Retina (tissue), 1 donor: ENCODE data around the gene PXMP2.
"Not testable (repeated sequence)": the region's sequence is repeated elsewhere in the genome, so short reads cannot be mapped to it uniquely, and the experiment has no call there.

Experiments used
- DNase-seq: peaks from one replicate; pipeline ENCODE4 v3.0.0-alpha.2; 2016

Gene PXMP2

DNA sequence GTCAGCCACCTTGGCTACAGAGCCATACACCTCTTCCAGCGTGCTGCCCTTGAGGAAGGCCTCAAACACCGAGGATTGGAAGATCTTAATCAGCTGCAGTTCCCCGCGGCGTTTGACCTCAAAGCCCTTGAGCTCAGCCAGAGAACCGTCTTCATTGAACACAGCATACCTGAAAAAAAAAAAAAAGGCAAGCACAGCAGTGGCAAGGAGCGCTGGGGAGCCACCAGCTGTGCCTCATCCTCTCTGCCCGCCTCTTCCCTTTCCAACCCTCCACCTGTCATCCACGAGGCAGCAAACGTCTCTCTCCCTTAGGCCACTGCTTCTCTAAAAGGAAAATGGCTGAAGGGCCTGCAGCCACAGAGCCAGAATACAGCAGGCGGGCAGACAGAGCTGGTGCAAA, 26.4 kb upstream of the PXMP2 start:
- DNase-seq = no peak

DNA sequence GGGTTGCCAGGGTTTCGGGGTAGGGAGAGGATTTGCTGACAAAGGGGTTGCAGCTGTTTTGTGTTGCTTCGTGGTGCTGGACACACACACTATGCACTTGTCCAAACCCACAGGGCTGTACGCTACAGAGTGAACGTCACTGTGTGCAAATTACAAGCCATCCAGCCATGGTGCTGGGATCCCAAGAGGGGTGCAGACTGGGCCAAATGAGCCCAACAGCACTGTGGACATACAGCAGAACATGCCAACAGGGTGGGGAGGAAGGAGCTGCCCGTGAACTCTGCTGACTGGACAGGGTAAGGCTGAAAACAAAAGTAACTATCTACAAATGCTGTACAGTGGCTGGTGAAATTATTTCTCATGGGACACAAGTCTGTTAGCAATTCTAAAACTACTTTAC, 25.4 kb upstream of the PXMP2 start:
- no peak for DNase-seq

DNA sequence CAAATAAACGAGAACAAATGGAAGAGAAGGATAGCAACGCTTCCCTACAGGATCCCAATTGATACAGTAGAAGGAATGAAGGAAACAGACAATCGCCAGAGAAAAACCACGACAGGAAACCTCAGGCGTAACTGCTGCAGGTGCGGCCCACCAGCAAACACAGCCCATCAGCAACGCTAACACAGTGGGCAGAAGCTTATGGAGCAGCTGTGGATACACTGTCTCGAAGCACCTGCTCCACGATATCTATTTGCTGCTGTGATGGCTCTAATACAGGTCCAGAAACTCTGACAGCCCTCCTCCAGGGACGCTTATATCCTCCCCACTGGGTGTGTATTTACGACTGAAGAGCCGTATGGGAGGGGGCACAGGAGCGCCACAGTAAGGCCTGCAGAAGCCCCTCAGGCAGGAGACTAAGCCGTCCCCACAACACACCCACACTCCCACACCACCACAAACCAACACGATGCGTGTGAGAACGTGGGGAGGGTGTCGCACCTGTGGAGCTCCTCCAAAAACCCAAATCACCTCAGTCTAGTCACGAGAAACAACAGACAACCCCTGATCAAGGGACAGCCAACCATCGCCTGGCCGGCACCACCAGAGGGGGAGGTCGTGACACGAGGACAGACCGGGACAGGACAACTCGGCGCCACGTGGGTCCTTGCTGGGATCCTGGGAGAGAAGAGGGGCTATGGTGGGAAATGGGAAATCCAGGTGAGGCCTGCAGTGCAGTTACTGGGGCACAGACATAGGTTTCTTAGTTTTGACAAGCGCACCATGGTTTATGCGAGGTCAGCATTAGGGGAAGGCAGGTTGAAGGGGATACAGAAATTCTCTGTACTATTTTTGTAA, 24.3 kb upstream of the PXMP2 start:
- no peak for DNase-seq

DNA sequence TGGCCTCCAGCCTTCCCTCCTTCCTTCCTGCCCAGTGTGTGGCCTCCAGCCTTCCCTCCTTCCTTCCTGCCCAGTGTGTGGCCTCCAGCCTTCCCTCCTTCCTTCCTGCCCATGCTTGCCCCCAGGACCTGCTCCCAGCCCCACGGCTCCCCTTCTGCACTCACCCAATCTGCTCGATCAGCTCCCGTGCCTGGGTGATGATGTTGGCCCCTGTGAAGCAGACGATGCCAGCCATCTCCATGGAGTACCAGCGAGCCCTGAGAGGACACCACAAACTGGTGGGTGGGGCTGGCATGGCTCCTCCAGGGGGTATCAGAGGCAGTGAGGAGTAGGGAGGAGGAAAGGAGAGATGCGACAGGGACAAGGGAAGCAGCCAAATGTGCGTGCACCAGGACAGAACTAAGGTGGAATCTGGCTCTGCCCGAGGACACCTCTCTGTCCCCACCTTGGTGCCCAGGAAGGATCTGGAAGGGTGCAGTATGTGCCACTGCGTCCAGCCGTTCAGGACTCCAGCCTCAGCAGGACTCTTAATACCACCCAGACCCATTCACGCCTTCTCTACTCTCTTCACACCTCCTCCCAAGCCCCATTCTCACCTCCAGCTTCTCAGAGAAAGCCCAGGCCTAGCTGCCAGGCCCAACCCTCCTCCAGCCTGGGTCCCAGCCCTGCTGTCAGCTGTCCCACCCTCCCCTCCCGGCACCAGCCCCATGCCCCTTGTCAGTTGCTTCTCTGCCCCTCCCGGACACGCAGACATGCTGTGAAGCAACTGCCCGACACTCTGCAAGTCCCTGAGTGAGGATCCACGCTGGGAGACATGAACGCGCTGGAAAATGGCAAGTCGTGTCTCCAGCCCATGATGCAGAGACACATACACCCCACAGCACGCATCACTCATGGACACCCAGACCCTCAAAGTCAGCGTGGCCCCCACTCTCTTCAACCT, 22.9 kb upstream of the PXMP2 start:
- no peak for DNase-seq

DNA sequence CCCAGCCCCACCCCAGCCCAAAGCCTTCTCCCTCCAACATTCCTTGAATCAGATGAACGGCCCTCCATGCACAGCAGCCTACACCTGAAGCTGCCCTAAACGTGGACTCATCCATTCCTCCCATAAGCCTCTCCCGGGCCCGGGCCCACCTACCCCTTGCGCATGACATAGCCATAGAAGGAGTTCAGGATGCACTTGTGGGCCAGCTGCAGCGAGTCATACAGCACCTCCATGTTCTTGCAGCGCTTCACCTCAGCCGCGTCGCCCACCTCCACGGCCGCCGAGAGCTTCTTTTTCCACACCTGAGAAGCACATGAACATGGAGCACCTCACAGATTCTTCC, 22.3 kb upstream of the PXMP2 start:
- no peak for DNase-seq

DNA sequence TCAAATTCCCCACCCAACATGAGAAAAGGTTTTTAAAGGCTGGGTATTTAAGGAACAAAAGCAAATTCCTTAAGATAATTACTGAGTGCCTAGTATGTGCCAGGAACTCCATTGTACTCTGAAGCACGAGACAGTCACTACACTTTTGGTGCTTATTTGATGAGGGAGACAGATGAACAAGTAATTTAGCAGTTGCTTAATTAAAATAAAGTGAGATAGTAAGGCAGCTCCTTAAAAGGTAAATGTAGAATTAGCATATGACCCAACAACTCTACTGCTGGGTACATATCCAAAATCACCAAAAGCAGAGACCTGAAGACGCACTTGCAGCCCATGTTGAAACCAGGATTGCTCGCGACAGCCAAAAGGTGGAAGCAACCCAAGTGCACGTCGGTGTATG, 21.6 kb upstream of the PXMP2 start:
- DNase-seq = no peak

DNA sequence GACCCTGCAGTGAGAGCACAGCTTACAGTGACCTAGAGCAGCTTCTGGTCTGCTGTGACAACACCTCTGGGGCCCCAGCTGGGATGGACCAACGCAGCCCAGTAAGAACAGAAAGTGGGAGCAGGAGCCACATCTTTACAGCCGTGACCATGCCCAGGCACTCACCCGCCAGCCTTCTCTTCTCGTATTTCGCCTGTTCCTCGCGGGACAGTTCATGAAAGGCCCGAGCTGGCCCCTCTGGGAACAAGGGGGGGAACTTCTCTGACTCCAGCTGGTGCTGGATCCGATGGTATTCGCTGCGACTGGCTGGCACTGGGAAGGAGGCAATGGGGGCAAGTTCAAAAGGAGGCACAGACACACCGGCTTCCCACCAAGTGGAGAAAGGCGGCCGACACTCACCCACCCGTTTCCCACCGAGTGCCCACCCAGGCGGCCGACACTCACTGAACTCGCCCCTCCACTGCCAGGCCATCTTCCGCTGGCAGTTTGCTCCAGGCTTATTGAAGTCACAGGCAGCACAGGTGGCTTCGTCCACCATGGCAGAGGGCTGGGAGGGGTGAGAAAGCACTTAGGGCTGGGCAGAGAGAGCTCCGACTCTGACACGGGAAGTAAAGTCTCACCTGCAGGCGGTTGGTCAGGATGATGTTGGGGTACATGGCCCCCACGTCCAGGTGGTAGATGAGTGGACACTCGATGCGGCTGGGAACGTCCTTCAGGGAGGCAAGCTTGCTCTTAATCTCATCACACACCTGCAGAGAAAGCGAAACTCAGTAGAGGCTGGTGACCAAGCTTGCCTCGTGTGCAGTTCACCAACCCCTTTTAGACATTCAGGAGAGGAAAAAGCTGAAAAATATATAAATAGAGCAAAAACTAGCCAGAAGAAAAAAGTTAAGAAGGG, 18.9 kb upstream of the PXMP2 start:
- no peak for DNase-seq

DNA sequence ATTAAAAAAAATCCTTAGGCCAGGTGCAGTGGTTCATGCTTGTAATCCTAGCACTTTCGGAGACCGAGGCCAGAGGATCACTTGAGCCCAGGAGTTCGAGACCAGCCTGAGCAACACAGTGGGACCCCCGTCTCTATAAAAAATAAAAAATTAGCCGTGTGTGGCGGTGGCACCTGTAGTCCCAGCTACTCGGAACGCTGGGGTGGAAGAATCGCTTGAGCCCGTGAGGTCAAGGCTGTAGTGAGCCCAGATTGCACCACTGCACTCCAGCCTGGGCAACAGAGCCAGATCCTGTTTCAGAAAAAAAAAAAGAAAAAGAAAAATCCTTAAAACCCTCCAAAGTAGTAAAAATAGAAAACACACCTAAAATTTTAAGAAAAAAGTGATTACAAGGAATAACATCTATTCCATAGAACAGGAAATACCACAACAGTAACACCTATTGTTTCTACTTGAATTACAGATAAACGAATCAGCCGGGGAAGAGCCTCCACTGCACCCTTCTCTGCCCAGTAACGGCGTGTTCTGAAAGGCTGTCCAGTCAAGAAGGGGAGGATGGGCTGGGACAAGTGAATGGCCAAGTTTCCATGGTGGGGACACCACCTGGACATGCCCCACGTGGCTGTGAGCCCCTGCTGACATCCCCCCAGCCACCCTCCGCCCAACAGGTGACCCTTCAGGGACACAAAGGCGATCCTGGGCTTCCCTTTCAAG, 18.1 kb upstream of the PXMP2 start:
- DNase-seq = no peak

DNA sequence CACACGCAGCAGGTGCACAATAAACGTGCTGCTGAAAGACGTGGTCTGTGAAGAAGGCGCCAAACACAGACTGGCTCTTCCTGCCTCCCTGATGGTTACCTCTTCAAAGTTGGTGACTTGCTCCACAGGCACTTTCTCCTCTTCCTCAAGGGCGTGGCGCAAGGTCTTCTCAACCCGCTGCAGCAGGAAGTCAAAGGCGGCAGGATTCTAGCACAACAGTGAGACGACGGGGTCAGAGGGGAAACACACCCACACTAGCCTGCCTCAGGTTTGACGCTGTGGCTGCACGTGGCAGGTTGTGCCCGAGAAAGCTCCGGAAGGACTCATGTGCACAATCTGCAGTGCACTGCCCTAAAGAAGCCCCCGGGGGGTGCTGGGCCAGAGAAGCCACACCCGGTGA, 15.3 kb upstream of the PXMP2 start:
- no peak for DNase-seq

DNA sequence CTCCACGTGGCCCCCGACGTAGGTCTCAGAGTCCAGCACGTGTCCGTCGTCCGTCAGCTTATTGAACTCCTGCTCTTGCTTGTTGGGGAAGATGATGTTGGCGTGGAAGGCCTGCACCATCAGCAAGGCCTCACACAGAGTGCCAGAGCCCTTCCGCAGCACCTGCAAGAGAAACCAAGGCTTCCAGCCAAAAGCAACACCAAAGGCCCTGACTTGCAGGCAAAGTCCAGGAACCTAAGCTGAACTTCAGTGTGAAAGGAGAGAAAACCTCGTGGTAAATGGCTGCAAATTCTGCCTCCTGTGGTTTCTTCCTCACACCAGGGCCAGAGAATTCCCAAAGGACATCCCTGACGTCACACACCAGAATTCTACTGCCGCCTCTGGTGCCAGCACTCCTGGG, 14.7 kb upstream of the PXMP2 start:
- DNase-seq = no peak

DNA sequence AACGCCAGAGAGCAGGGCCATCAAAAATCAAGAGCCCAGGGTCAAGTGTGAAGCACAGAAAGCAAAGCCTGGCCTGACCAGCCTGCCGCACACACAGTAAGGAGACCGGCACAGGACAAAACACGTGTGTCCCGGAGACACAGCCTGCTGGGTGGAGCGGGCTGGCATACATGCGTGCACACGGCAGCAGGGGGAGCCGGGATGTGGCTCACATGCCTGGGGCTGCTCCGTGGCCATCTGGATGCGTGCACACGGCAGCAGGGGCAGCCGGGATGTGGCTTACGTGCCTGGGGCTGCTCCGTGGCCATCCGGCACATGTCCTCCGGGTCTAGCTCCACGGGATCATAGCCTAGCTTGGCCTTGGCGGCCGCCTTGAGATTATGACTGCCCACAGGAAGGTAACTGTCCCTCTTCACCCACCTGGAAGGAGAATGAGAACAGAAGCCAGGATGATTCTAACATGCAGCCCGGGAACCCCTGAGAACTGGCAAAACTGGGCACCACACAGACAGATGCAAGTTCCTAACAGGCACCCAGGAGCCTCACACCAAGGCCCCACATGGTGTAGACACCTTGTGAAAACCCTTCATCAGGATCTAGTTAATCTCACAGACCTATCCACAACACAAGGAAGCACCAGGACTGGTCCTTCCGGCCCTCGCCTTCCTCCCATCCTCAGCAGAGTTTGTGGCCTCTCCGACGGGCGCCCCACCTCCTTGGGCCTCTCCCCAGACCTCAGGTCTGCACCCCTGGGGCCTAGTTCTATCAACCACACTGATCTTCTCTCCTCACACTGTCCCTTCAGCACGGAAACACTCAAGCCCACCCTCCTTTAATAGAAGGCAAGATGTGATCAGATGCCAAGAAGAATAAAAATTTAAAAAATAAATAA, 13.9 kb upstream of the PXMP2 start:
- no peak for DNase-seq

DNA sequence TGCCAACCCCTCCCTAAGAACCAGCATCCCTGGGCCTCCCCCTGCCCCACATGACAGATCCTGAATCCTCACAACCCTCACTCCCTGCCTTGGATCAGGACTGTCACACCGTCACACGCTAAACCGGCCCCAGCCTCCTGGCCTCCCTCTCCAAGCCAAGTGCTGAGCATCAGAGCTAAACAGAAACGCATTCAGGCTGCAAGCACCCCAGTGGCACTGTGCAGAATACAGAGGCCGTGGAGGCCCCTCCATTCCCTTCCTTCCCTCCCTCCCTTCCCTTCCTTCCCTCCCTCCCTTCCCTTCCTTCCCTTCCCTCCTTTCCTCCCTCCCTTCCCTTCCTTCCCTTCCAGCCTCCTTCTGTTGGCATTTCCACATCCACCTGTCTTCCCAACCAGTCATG, 12.8 kb upstream of the PXMP2 start:
- no peak for DNase-seq

DNA sequence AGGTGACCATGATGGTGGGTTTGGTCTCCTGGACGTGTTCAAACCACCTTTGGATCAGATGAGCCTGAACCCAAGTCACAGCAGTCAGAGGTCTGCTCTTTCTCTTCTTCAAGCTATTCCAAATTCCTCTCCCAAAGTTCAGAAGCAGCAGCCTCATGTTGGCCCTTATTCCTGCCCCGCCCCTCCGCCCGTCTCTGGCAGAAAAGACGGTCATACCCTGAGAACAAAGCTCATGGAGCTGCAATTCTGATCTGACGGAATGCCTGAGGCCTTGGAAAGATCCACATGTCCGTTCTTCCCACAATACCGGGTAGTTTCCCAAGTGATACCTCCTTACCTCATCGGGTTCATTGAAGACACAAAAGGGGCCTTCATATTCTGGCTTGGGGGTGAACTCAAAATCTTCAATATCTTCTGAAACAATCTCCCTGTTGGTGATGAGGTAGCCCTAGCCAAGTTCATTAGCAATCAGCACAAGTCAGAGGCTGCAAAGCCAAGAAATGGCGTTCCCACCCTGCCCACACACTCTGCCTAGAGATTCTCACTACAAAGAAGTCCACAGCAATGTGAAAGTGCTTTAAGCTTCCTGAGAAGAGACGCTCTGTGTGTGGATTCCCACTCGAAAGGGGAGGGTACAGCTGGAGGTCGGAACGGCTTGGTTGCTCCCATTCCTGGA, 11.5 kb upstream of the PXMP2 start:
- DNase-seq = no peak

DNA sequence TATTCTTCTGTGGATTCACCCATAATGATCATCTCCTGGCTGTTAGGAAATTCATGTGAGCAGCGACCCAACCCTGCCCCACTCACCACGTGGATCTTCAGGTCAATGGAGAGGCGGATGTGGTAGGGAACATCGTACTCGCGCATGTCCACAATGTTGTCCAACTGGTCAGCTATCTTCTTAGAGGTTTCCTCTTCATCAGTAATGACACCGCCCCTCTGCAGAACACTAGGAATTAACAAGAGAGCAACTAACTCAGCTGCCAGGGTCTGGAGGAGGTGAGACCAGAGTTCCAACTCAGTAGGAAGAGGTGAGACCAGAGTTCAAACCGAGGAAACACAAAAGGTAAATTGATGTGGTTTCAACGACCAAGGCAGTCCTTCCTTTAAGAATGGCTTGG, 9.9 kb upstream of the PXMP2 start:
- no peak for DNase-seq

DNA sequence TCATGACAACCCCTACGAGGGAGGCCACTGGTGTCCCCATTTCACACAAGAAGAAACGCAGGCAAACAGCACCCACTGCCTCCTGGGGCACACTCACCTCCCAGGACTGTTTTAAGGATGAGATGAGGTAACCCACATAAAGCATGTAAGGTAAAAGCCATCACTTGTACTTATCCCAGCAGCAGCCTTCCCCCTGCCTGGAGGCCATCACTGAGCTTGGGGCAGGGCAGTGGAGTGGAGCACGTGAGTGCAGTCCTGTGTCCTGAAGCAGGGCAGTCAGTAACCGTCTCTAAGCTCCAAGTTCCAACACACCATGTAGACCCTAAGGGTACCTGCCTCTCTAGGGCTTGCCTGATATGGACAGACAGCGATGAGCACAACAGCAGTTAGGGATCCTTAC, 2.0 kb upstream of the PXMP2 start:
- no peak for DNase-seq

DNA sequence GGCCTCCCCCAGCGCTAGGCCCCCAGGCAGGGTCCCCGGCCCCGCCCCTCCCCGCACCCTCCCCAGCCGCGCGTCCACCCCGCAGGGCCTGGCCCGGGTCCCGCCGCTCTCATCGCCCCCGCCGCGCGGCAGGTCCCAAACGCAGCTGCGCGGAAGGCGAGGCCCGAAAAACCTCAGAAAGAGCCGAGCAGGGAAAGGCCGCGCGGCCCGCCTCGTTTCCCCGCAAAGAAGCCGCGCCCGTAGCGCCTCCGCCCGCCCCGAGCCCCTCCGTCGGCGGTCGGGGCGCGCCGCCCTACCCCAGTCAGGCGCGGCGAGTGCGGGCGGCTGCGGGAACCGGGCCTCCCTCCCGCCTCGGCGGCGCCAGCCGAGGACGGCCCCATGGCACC, 569 bp upstream of the PXMP2 start:
- no peak for DNase-seq

DNA sequence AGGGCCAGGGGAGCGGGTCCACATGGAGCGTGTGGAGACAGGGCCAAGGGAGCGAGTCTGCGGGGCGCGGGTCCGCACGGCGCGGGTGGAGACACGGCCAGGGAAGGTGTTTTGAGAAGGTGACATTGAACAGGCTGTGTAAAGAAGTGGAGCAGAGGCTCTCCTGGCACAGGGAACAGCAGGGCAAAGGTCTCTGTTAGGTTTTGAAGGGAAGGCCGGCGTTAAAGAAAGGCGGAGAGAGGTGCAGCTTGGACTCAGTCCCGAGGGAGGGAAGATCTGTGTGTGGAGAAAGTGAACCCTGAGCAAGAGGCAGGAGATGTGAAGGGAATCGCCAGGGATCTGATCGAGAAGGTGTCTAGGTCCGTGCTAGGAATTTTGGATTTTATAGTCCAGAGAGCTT, 1.8 kb downstream of the PXMP2 start:
- DNase-seq = peak; percentile 13

DNA sequence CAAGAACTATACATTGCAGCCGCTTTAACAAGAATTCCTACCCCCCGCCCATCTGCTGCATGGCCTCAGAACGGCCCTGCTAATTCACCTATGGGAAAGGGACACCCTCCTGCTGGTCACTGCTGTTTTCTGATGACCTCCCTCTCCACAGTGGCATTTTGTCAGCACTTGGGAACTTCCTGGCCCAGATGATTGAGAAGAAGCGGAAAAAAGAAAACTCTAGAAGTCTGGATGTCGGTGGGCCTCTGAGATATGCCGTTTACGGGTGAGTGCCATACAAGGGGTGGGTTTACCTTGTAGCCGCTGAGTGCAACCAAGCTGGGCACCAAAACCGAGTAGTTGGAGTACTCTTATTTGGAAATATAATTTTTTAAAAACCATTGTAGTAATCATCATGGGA, 2.7 kb downstream of the PXMP2 start:
- DNase-seq = no peak

DNA sequence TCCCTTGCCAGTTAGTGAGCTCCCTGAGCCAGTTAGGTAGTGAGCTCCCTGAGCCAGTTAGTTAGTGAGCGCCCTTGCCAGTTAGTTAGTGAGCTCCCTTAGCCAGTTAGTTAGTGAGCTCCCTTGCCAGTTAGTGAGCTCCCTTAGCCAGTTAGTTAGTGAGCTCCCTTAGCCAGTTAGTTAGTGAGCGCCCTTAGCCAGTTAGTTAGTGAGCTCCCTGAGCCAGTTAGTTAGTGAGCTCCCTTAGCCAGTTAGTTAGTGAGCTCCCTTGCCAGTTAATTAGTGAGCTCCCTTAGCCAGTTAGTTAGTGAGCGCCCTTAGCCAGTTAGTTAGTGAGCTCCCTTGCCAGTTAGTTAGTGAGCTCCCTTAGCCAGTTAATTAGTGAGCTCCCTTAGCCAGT, 4.6 kb downstream of the PXMP2 start:
- DNase-seq = not testable (repeated sequence)

DNA sequence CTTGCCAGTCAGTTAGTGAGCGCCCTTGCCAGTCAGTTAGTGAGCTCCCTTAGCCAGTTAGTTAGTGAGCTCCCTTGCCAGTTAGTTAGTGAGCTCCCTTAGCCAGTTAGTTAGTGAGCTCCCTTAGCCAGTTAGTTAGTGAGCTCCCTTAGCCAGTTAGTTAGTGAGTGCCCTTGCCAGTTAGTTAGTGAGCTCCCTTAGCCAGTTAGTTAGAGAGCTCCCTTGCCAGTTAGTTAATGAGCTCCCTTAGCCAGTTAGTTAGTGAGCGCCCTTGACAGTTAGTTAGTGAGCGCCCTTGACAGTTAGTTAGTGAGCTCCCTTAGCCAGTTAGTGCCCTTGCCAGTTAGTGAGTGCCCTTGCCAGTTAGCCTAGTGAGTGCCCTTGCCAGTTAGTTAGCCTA, 7.5 kb downstream of the PXMP2 start:
- not testable (repeated sequence) for DNase-seq

DNA sequence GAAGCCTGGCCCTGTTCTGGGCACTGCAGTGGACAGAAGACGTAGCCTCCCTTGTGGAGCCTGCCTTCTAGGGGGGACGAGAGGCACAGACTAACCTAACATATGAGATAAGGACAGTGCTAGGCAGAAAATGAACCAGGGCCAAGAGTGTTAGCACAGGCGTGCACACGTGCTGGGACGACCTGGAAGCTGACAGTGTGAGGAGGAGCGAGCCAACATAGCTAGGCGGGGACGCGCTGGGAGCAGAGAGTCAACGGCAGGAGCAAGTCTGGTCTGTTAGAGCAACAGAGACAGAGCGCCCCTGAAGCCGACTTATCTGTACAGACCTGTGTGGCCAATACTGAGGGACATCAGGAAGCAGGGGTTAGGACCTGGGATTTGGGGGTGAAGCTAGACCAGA, 8.0 kb downstream of the PXMP2 start:
- DNase-seq = no peak
